H9 (cell line): ENCODE data around the gene TWF1. TPM values are rescaled to one million over a fixed set of nuclear protein-coding genes. Genes with fewer than 3 reads are reported as not detected.

Source experiments
- DNase-seq: peaks from one replicate; pipeline ENCODE4 v3.0.0-alpha.2; 2017
- H2AFZ ChIP-seq: one replicate; pipeline ENCODE4 v1.6.1; 2013; ENCODE audit warnings: mild to moderate bottlenecking, low read length, control low read depth, moderate library complexity
- H2AK5ac ChIP-seq: 2 replicates; pipeline ENCODE4 v1.6.1; 2013; ENCODE audit warnings: low read length, control low read depth, mixed read lengths; ENCODE audit not compliant: insufficient read length
- H2BK120ac ChIP-seq: one replicate; pipeline ENCODE4 v1.6.1; 2013; ENCODE audit warnings: low read depth, mild to moderate bottlenecking, low read length, control low read depth, inconsistent platforms; ENCODE audit not compliant: poor library complexity, severe bottlenecking
- H2BK12ac ChIP-seq: 2 replicates; pipeline ENCODE4 v1.6.1; 2013; ENCODE audit warnings: low read length, control low read depth, mixed read lengths, low read depth; ENCODE audit not compliant: insufficient read length
- H2BK15ac ChIP-seq: 2 replicates; pipeline ENCODE4 v1.6.1; 2013; ENCODE audit warnings: low read depth, low read length, control low read depth
- H2BK20ac ChIP-seq: one replicate; pipeline ENCODE4 v1.6.1; 2013; ENCODE audit warnings: low read depth, mild to moderate bottlenecking, low read length, control low read depth, inconsistent platforms; ENCODE audit not compliant: poor library complexity, severe bottlenecking
- H2BK5ac ChIP-seq: 2 replicates; pipeline ENCODE4 v1.6.1; 2013; ENCODE audit warnings: low read length, control low read depth, mixed read lengths; ENCODE audit not compliant: insufficient read length
- H3K14ac ChIP-seq: 2 replicates; pipeline ENCODE4 v1.6.1; 2013; ENCODE audit warnings: low read length, control low read depth; ENCODE audit not compliant: insufficient read depth
- H3K18ac ChIP-seq: 2 replicates; pipeline ENCODE4 v1.6.1; 2013; ENCODE audit warnings: low read depth, mild to moderate bottlenecking, mixed read lengths, low read length, control low read depth; ENCODE audit not compliant: insufficient read length
- H3K23ac ChIP-seq: 2 replicates; pipeline ENCODE4 v1.6.1; 2013; ENCODE audit warnings: low read length, control low read depth, mixed read lengths, low read depth; ENCODE audit not compliant: insufficient read length
- H3K23me2 ChIP-seq: 2 replicates; pipeline ENCODE4 v1.6.1; 2013; ENCODE audit warnings: low read depth, mild to moderate bottlenecking, mixed read lengths, low read length, control low read depth; ENCODE audit not compliant: insufficient read length, poor library complexity, severe bottlenecking
- H3K27ac ChIP-seq: 2 replicates; pipeline ENCODE4 v1.5.1; 2013; ENCODE audit warnings: low read length, control low read depth, mixed read lengths, low read depth; ENCODE audit not compliant: insufficient read length
- H3K27me3 ChIP-seq: 2 replicates; pipeline ENCODE4 v1.6.1; 2013; ENCODE audit warnings: low read length, control low read depth, inconsistent platforms; ENCODE audit not compliant: insufficient read depth
- H3K4ac ChIP-seq: 2 replicates; pipeline ENCODE4 v1.6.1; 2013; ENCODE audit warnings: low read depth, mild to moderate bottlenecking, control low read depth, inconsistent platforms, low read length, moderate library complexity
- H3K4me1 ChIP-seq: 2 replicates; pipeline ENCODE4 v1.6.1; 2013; ENCODE audit warnings: low read length, control low read depth, inconsistent platforms; ENCODE audit not compliant: insufficient read depth
- H3K4me2 ChIP-seq: 2 replicates; pipeline ENCODE4 v1.6.1; 2013; ENCODE audit warnings: low read length, control low read depth, mixed read lengths; ENCODE audit not compliant: insufficient read length, insufficient read depth
- H3K56ac ChIP-seq: 2 replicates; pipeline ENCODE4 v1.6.1; 2013; ENCODE audit warnings: low read depth, mild to moderate bottlenecking, mixed read lengths, low read length, control low read depth; ENCODE audit not compliant: insufficient read length
- H3K79me1 ChIP-seq: 2 replicates; pipeline ENCODE4 v1.6.1; 2013; ENCODE audit warnings: low read depth, mild to moderate bottlenecking, moderate library complexity, low read length, control low read depth, inconsistent platforms; ENCODE audit not compliant: insufficient read depth, poor library complexity, severe bottlenecking
- H3K79me2 ChIP-seq: 2 replicates; pipeline ENCODE4 v1.6.1; 2013; ENCODE audit warnings: low read length, control low read depth, inconsistent platforms; ENCODE audit not compliant: insufficient read depth
- H3K9ac ChIP-seq: 2 replicates; pipeline ENCODE4 v1.6.1; 2013; ENCODE audit warnings: low read length, control low read depth, mixed read lengths; ENCODE audit not compliant: insufficient read length; ENCODE audit errors: extremely low read depth
- H3K9me3 ChIP-seq: one replicate; pipeline ENCODE4 v1.6.1; 2013; ENCODE audit warnings: low read depth, low read length, inconsistent platforms; ENCODE audit not compliant: control insufficient read depth
- H3T11ph ChIP-seq: one replicate; pipeline ENCODE4 v1.6.1; 2013; ENCODE audit warnings: mild to moderate bottlenecking, low read length, control low read depth, inconsistent platforms
- H4K20me1 ChIP-seq: one replicate; pipeline ENCODE4 v1.6.1; 2013; ENCODE audit not compliant: control insufficient read depth, insufficient read length, insufficient read depth
- H4K5ac ChIP-seq: 2 replicates; pipeline ENCODE4 v1.6.1; 2013; ENCODE audit warnings: low read depth, mild to moderate bottlenecking, mixed read lengths, low read length, control low read depth; ENCODE audit not compliant: insufficient read length
- H4K8ac ChIP-seq: replicated peaks from 2 replicates; pipeline ENCODE4 v1.6.1; 2013; ENCODE audit warnings: low read length, control low read depth, mixed read lengths, low read depth; ENCODE audit not compliant: insufficient read length
- H4K91ac ChIP-seq: 2 replicates; pipeline ENCODE4 v1.6.1; 2013; ENCODE audit warnings: low read depth, mild to moderate bottlenecking, moderate library complexity, mixed read lengths, low read length, control low read depth; ENCODE audit not compliant: insufficient read length
- H3K27ac Mint-ChIP-seq, 3 experiments: 2 replicates in 2 of 3; 3 replicates in 1 of 3; pipeline ENCODE4 v1.8.0; 2020 to 2021; ENCODE audit warnings: mixed read lengths in 3 of 3, mild to moderate bottlenecking in 1 of 3, moderate library complexity in 1 of 3
- H3K27me3 Mint-ChIP-seq: 2 replicates; pipeline ENCODE4 v1.8.0; 2021; ENCODE audit warnings: low read depth, mild to moderate bottlenecking, moderate library complexity, mixed read lengths
- H3K36me3 Mint-ChIP-seq, 3 experiments: 2 replicates in 2 of 3; 3 replicates in 1 of 3; pipeline ENCODE4 v1.8.0; 2020 to 2021; ENCODE audit warnings: low read depth in 3 of 3, mixed read lengths in 3 of 3; ENCODE audit not compliant: insufficient read depth in 1 of 3
- H3K4me1 Mint-ChIP-seq, 2 experiments: 2 replicates each; pipeline ENCODE4 v1.8.0; 2020; ENCODE audit warnings: mixed read lengths in 2 of 2
- H3K4me3 Mint-ChIP-seq, 2 experiments: 2 replicates in 1 of 2; 3 replicates in 1 of 2; pipeline ENCODE4 v1.8.0; 2020 to 2021; ENCODE audit warnings: mild to moderate bottlenecking in 2 of 2, mixed read lengths in 2 of 2, moderate library complexity in 1 of 2
- H3K9me3 Mint-ChIP-seq, 2 experiments: 2 replicates in 1 of 2; 3 replicates in 1 of 2; pipeline ENCODE4 v1.8.0; 2020; ENCODE audit warnings: mild to moderate bottlenecking in 2 of 2, mixed read lengths in 2 of 2, moderate library complexity in 1 of 2
- WGBS: extraction: QIAGEN DNeasy Blood & Tissue Kit; methylation state at CpG from one replicate; pipeline ENCODE4 v1.1.7; 2013; ENCODE audit warnings: missing lambda C conversion rate, low lambda C conversion rate, mixed read lengths; ENCODE audit not compliant: insufficient read length; ENCODE audit errors: extremely low coverage; 5-methylcytosine and 5-hydroxymethylcytosine counted together
- total RNA-seq: library from RNA; stranded (reverse); gene quantifications from 2 replicates; pipeline ENCODE4 v1.2.1, GENCODE V29; 2021
- TF ChIP-seq, protein P1 (sequence below): fragments of 200-600 bp; sonication (generic); conservative IDR thresholded peaks from 3 replicates; pipeline ENCODE4 v1.8.0; 2021; ENCODE audit warnings: antibody characterized with exemption, mild to moderate bottlenecking

TWF1 gene
- total RNA-seq, 1 experiment from 2014 or later, result 22.8 TPM

DNA sequence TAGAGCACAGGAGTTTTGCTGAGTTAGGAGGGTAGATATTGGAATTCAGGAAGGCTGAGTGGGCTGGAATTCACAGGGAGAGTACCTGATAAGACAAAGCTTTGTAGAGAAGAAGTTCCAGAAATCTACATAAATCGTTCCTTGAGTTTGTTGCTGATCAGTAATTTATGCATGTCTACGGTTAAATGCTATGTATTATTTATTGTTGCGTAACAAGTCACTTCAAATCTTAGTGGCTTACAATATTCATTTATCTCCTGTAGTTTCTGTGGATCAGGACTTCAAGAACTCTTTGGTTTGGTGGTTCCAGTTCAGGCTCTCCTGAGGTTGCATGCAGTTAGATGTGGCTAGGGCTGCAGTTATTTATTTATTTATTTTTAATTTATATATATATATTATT is 55.3 kb downstream of the TWF1 start:
- Histone ChIP-seq H3K4me2 (no peak overlapping the region), H4K20me1 (no peaks in the 10 kb centered on the region), H3K56ac (no peak overlapping the region), H3K9ac (no peak overlapping the region), H3K79me1 (no peaks in the 10 kb centered on the region), H3K79me2 (no peaks in the 10 kb centered on the region), H2BK20ac (no peak overlapping the region), H3K18ac (no peak overlapping the region), H3K4ac (no peak overlapping the region), H4K5ac (no peak overlapping the region), H2BK15ac (no peak overlapping the region), H3K23ac (no peak overlapping the region), H3K4me1 (no peaks in the 10 kb centered on the region), H2AFZ (no peak overlapping the region), H4K91ac (no peak overlapping the region), H3K9me3 (no peaks in the 10 kb centered on the region), H3K27me3 (no peaks in the 10 kb centered on the region), H3K23me2 (no peaks in the 10 kb centered on the region), H2BK5ac (no peak overlapping the region), H3K14ac (no peak overlapping the region), H3T11ph (no peak overlapping the region), H3K27ac (no peak overlapping the region), H2BK120ac (no peak overlapping the region), H4K8ac (no peak overlapping the region), H2AK5ac (no peak overlapping the region), H2BK12ac (no peak overlapping the region)
- no peaks in the 10 kb centered on the region for H3K9me3 Mint-ChIP-seq
- no peak for DNase-seq
- no peaks in the 10 kb centered on the region; the same call in 1 of the 2 replicates for H3K27me3 Mint-ChIP-seq
- TF ChIP-seq, protein P1, sequence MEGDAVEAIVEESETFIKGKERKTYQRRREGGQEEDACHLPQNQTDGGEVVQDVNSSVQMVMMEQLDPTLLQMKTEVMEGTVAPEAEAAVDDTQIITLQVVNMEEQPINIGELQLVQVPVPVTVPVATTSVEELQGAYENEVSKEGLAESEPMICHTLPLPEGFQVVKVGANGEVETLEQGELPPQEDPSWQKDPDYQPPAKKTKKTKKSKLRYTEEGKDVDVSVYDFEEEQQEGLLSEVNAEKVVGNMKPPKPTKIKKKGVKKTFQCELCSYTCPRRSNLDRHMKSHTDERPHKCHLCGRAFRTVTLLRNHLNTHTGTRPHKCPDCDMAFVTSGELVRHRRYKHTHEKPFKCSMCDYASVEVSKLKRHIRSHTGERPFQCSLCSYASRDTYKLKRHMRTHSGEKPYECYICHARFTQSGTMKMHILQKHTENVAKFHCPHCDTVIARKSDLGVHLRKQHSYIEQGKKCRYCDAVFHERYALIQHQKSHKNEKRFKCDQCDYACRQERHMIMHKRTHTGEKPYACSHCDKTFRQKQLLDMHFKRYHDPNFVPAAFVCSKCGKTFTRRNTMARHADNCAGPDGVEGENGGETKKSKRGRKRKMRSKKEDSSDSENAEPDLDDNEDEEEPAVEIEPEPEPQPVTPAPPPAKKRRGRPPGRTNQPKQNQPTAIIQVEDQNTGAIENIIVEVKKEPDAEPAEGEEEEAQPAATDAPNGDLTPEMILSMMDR, result no peak
- H3K36me3 Mint-ChIP-seq, result peaks cover 0 to 17% (median 15%) of the 10 kb centered on the region in 3 experiments; a peak in 5 of 7 replicates
- no CpG with 5 or more reads among the region's 3 CpGs for WGBS
- no peak overlapping the region for H3K4me3 Mint-ChIP-seq
- H3K27ac Mint-ChIP-seq, result no peak overlapping the region
- no peaks in the 10 kb centered on the region for H3K4me1 Mint-ChIP-seq
